Skin of body (tissue), 2 donors: Measurements from ENCODE around the gene GNB4. TPM values are rescaled to one million over a fixed set of nuclear protein-coding genes. Genes with fewer than 3 reads are reported as not detected.

ENCODE experiments used
- DNase-seq: peaks from one replicate; lab custom pipeline; 2025; lab: John Stamatoyannopoulos, UW
- total RNA-seq: library from RNA; depleted of rRNA; stranded (reverse); fragments of >200 nt; gene quantifications from one replicate; pipeline ENCODE4 v1.2.3, GENCODE V29; 2014

The GNB4 gene
- total RNA-seq: 57.4 TPM

DNA sequence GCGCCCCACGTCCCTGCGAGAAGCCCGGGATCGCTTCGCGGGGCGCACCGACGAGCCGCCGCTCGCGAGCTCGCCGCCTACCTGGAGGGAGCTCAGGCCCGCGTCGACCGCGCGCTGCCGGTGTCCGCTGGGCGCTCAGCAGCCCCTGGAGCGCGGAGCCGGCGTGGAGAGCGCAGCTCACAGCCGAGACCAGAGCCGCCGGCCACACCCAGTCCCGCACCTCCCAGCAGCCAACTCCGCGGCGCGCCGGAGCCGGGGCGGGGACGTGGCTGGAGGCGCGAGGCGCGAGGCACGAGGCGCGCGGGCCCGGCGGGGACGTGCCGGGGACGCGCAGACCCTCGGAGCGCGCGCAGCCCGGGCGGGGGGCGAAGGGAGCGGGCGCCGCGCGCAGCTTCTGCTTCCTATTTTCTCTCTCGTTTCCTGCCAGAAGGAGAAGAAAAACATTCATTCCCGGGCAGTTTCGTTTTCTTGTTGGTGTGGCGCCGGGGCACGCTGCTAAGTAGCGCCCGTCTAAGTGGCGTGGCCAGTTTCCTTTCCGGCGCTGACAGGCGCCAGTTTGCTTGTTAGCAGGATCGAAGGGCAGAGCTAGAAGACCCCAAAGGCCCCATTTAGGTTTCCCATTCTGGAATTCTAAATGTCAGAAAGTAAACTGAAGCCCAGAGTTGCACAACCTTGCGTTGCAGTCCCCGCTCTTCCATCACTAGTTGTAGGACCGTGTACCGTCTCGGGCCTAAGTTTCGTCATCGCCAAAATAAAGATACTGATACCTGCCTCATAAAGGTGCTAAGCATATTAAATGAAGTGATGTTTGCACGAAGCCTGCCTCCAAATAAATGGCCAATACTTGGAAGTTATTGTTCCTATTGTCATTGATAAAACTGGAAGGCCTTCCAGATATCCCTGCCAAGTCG, at the start of gene GNB4:
Gene GNB4, minus strand, starts transcription at position 206 of the 911 bp plus-strand sequence. CDS start 25,270 bp downstream, outside the sequence.
- DNase-seq: peak; percentile 90

DNA sequence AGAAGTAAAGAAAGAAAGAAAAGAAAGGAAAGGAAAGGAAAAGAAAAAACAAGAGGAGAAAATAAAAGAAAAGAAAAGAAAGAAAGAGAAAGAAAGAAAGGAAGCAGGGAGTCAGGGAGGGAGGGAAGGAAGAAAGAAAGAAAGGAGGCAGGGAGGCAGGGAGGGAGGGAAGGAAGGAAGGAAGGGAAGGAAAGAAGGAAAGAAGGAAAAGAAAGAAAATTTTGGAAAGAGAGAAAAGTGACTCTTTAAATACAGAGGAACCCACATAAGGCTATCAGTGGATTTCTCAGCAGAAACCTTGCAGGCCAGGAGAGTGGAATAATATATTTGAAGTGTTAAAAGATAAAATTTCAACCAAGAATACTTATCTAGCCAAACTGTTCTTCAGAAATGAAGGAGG, 44.2 kb upstream of the GNB4 start:
- DNase-seq: no peak

DNA sequence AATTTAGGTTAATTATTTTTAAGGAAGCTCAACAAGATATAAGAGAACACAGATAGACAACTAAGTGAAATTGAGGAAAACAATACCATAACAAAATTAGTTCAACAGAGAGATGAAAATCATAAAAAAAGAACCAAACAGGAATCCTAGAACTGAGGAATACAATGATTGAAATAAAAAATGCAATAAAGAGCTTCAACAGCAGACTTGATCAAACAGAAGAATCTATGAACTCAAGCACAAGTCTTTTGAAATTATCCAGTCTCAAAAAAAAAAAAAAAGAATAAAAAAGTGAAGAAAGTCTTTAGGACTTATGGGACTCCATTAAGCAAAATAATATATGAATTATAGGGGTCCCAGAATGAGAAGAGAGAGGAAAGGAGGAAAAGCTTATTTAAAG, 42.0 kb upstream of the GNB4 start:
- no peak for DNase-seq

DNA sequence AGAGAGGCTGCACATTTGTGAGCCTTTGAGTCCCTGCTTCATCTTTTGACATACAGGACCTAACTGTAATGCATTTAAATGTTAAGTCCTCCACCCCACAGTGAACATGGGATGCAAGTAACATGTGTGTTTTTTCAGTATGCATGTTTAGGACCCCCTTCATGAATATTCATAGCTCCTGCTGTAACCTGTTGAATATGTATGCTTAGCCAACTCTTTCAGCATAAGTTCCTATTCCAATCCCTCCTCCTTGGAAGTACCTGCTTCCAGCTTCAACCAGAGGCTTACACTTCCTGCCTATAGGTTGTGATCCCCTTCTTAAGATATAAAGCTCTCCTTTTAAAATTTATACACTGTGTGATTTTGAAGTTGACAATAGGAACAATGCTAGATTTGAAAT, 36.9 kb upstream of the GNB4 start:
- no peak for DNase-seq

DNA sequence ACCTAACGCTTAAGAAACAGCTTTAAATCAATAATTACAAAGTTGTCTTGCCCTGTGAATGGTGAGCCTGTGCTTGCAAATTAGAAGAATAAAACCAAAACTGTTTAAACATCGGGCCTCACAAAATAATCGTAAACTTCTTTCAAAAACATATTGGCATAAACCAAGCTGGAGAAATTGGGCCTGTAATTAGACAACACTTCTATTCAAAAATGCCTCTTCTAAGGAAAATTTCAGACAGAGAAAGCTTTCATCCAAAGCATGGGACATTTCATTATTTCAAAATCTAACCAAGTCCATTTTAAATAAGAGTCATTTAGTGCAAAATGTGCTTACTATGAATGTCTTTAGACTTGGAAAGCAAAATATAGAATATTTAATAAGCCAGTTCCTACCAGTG, 35.5 kb upstream of the GNB4 start:
- no peak for DNase-seq

DNA sequence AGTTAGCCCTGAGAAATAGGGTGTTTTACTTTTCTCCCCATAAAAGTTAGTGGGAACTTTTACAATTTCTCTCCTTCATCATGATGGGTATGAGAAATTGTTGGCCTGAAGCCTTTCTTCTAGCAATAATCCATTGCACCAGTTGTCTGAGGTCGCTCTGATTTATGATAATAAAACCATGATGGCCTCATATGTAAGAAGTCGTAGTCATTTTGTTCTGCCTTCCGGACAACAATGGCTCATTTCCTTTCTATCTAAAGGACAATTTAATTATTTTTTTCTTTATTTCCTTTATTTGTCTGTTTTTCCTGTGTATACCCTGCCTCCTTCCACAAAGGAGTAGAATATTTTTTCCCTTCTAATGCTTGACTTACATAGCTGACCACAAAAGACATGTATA, 31.6 kb upstream of the GNB4 start:
- no peak for DNase-seq

DNA sequence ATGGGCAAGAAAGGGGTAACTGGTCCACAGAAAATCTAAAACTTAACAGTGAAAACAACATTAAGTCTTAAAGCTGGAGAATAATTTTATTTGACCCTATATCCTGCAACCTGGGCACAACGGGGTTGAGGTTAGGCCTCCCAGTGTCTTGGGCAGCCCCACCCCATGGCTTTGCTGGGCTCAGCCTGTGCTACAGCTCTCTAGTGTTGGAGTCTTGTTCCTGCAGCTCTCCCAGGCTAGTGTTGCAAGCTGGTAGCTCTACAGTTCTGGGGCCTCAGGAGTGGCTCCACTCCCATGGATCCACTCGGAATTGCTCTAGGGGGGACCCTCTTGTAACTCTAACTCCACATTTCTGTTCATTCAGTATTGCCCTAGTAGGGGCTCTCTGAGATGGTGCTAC, 24.9 kb upstream of the GNB4 start:
- no peak for DNase-seq

DNA sequence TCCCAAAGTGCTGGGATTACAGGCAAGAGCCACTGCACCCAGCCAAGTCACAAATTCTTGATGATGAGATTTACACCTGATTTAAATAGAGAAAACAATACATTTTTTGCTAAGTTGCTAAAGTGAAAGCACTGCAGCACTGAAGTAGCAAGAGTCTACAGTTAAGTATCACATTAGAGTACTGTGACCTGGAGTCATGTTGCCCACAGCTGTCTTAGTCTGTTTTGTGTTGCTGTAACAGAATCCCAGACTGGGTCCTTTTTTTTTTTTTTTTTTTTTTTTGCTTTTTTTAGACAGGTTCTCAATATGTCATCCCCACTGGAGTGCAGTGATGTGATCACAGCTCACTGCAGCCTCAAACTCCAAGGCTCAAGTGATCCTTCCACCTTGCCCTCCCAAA, 23.2 kb upstream of the GNB4 start:
- DNase-seq: no peak

DNA sequence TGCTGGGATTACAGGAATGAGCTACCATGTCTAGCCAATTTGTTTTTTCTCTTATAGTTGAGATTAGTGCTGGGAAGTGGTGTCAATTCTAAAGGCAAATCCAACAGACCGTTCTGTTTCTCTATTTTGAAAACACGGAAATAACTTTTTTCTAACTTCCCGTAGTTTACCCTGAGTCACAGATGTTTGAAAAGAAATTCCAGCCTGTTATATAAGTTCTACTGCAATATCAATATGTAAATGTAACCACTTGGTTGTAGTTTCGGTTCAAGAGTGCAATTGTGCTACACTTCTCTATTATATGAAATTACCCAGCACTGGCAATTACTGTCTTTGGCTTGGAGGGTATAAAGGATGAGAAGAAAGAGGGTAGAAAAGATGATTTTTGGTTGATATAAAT, 22.3 kb upstream of the GNB4 start:
- DNase-seq: no peak

DNA sequence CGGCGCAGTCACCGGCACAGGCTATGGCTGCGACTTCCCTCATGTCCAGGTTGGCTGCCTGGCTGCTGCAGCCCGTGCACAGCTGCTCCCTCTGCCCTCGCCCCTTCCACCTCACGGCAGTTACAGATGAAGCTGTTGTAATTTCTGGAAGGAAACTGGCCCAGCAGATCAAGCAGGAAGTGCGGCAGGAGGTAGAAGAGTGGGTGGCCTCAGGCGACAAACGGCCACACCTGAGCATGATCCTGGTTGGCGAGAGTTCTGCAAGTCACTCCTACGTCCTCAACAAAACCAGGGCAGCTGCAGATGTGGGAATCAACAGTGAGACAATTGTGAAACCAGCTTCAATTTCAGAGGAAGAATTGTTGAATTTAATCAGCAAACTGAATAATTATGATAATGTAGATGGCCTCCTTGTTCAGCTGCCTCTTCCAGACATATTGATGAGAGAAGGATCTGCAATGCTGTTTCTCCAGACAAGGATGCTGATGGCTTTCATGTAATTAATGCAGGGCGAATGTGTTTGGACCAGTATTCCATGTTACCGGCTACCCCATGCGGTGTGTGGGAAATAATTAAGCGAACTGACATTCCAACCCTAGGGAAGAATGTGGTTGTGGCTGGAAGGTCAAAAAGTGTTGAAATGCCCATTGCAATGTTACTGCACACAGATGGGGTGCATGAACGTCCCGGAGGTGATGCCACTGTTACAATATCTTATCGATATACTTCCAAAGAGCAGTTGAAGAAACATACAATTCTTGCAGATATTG, 13.2 kb upstream of the GNB4 start:
- no peak for DNase-seq

DNA sequence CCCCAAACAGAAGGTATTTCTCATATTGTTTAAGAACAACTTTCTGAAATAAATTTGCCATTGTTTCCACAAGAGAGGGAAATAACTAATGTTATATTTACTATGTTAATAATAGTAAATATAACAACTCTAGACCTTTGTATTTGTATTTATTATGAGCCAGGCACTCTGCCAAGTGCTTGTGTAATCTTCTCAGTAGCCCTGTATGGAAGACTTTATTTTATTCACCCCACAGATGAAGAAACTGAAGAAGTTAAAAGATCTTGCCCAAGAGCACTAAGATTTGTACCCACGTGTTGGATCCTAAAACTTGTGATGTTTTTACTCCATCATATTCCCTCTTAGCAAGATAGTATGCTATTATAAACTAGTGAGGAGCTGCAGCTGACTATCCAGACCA, 12.0 kb upstream of the GNB4 start:
- DNase-seq: no peak

DNA sequence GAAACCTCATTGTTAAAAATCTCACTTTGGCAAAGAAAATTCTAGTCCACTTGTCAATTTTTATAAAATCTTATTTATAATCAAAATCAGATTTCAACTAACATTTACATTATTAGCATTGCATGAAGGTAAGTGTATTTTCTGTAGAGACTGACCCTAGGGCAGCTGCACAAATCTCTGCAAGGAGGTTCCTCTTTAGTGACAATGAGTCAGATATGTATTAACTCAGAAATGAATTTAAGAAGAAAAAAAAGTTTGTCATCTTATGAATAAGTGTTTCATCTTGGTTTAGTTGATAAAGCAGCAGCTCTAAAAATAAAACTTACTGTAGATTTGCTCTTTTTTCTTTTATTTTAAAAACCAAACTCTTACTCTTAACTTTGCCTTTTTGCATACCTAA, 9.0 kb upstream of the GNB4 start:
- DNase-seq: no peak

DNA sequence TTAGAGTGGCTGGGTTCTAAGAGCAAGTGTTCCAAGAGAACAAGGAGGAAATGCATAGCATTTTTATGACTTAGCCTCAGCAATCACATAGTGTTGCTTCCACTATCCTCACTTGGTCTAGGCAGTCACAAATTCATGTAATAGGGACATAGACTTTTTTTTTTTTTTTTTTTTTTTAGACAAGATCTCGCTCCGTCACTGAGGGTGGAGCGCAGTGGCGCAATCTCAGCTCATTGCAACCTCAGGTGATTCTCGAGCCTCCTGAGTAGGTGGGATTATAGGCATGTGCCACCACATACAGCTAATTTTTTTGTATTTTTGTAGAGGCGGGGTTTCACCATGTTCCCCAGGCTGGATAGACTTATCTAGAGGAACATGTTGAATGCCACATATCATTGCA, 4.7 kb upstream of the GNB4 start:
- no peak for DNase-seq

DNA sequence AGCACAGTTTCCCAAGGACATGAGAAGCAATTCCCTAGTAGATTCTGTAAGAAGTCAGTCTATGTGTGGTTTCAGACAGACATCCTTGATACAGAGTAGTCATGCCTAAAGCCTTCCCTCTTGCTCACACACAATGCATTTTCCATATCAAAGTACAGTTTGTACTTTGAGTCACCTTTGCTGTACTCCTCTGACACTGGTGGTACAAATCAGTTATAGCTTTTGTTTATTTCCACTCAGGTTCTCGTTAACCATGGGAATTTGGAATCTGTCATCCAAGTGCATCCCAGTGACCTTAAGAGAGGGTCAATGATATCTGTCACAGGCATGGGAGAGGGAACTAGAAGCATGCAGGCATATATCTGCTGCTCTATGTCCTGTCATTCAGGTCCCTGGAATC, 3.6 kb upstream of the GNB4 start:
- DNase-seq: no peak

DNA sequence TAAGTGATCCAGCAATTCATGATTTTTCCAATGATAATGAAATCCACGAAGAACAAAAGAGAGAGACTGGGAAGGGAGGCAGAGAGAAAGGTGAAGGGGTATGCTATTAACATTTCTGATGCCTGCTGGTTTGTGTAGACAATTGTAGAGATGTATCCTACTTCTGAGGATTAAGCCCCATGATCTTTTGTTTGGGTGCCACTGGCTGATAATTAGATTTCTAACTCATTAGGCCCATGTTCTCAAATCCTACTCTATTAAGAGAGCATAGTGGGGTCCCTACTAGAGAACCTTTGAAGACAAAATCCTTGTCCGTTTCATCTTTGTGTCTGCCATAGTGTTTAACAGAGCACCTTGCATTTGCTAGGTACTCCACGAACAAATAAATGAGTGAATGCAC, 2.7 kb upstream of the GNB4 start:
- no peak for DNase-seq

DNA sequence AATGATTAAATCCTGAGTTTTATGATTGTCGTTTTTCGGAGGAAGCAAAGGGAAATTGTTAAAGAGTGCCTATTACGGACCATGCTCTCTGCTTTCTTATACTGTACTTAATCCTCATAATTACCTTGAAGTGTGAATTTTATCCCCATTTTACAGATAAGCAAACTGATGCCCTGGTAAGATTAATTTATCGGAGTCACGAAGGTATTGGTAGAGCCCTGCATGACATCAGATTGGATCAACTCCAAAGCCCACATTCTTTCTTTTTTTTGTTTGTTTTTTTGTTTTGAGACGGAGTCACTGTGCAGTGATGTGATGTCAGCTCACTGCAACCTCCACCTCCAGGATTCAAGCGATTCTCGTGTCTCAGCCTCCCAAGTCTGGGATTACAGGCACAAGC, 1.6 kb upstream of the GNB4 start:
- peak; percentile 28 for DNase-seq

DNA sequence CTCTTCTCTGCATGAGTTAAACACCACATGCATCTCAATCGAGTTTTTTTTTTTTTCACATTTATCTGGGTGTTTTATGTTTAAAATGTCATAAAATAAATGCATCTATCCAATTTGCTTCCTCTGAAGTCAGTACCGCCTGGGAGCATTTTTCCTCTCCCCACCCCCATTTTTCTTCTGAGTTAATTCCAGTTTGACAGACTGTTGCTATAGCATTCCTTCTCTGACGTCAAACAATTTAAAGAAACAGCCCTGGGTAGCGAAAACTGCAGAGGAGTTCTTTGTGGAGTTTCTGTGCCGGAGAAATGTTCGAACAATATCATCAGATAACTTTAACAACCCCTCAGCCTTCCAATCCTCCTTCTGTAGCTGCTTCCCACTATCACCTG, 900 bp upstream of the GNB4 start:
- DNase-seq: peak; percentile 92

DNA sequence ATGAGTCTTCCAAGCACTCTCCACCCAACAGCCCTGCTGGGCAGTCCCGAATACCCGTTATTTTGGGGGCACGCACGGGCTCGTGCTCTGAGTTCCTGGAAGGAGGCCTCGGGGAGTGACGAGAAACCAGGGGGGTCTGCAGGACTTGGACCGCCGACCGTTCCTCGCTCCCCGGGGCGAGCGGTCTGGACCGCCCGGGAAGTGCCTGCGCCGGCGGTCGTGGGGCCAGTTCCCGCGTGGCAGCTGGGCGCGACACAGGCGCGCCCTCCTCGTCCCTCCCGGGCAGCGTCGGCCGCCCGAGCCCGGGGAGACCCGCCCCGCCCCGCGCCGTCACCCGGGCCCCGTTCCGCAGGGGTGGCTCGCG, 387 bp downstream of the GNB4 start:
- no peak for DNase-seq

DNA sequence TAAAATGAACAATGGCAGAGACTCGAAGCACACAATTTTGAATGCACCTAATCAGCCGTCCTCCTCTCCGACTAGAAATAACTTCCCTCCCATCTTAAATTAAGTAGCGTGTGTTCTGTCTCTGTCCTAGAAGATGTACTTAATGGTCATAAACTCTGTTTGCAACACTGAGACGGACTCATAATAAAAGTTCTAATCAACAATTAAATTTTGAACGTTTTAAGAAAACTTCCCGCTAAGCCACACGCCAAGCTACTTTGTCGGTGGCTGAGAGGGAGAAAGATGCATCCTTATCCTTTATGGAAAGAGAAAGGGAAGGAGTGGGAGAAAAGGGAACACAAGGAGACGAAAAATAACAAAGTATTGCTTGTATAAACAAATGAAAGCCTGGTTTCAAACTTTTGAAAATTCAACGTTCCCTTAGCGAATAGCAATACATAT, 989 bp downstream of the GNB4 start:
- DNase-seq: peak; percentile 52

DNA sequence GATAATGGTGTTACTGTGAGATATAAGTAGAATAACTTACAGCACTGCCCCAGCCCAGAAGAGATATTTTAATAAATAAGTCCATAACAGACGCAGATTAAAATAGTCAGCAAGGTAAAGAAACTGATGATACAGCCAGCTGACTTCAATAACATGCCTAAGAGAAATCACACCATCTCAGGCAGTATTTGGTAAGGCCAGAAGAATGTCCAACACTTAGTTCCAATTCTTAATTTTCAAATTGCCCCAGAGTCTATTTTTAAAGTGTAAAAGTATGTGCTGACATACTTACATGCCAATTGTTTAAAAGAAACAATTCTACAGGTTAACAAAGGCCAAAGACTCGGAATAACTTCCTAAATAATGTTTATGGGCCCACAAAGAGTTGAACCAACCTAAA, 1.6 kb downstream of the GNB4 start:
- no peak for DNase-seq

DNA sequence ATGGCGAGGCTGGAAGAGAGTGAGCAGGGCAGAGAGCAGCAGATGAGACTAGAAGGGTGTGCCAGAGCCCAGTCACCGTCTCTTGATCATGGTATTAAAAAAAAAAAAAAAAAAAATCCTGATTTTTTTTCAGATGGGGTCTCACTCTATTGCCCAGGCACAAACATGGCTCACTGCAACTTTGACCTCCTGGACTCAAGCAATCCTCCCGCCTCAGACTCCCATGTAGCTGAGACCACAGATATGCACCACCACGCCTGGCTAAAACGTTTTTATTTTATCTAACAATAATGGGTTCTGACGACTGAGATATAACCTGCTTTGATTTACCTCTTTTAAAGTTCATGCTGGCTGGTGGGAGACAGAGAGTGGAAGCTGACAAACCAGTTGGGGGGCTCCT, 4.0 kb downstream of the GNB4 start:
- DNase-seq: no peak

DNA sequence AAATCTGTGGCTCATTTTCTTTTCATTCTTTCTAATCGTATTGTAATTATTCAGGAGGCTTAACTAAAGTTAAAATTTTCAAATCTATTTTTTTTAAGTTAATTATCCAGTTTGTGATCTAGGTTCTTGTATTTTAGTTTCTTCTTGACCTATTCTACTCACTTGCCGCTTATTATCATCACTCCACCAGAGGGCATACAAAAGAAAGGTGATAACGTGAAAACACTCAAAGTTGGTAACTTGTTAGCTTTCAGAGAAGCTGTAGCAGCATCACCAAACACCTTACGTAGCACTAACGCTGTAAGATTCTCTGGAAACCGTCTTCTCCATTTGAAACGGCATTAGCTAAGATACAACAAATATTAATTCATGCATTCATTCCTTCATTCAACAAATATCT, 4.8 kb downstream of the GNB4 start:
- DNase-seq: no peak

DNA sequence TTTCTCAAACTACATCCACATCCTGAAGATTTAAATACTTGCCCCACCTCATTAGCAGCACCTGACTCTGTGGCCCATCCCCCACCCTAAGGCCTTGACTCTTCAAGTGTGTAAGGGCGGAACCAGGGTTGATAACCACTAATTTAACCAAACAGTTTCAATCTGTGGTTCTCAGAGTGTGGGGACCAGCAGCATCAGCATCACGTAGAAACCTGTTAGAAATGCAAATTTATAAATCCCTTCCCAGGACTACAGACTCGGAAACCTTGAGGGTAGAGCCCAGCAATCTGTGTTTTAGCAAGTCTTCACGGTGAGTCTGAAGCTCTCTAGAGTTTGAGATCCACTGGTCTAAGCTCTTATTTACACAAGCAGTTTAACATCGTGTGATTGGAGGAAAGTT, 12.4 kb downstream of the GNB4 start:
- no peak for DNase-seq
